Measurements from ENCODE around the gene STARD9. TPM values are rescaled to one million over a fixed set of nuclear protein-coding genes. Genes with fewer than 3 reads are reported as not detected.

STARD9 gene
- total RNA-seq, 2 donors from 2014 or later, result 19.0 to 20.8 TPM

Other genes starting within 250 kb of the STARD9 start
- gene CAPN3, start 216.1 kb upstream of the STARD9 start, total RNA-seq, result 10 to 100 TPM in 1 of 2 donors, 1 to 10 TPM in 1; 7.6 to 11.8 TPM
- 10 to 100 TPM; 70.1 to 84.2 TPM for gene ZNF106, start 84.5 kb upstream of the STARD9 start, total RNA-seq
- gene SNAP23, start 80.0 kb upstream of the STARD9 start, total RNA-seq, result 10 to 100 TPM; 48.0 to 55.8 TPM
- 10 to 100 TPM; 13.1 to 14.3 TPM for gene LRRC57, start 26.8 kb upstream of the STARD9 start, total RNA-seq
- 10 to 100 TPM; 16.1 to 19.5 TPM for gene HAUS2, start 26.8 kb upstream of the STARD9 start, total RNA-seq
- gene CDAN1, start 161.5 kb downstream of the STARD9 start, total RNA-seq, result 10 to 100 TPM in 1 of 2 donors, 1 to 10 TPM in 1; 7.2 to 10.3 TPM

Data from posterior vena cava (tissue), 2 donors.